Caco-2 (cell line): ENCODE results near the gene WDR45B. TPM values are rescaled to one million over a fixed set of nuclear protein-coding genes. Genes with fewer than 3 reads are reported as not detected.

Source experiments
- BruUV-seq: library from RNA; stranded (reverse); fragments of 400-500 nt; replicated peaks from 2 replicates; lab custom pipeline; 2021; lab: Mats Ljungman, UMichigan
- CTCF ChIA-PET: fragments of 300-600 bp; sonication (Branson Sonifier 250); formaldehyde crosslinking; loops from one replicate; lab custom pipeline; 2022; ENCODE audit warnings: antibody characterized with exemption; lab: Charles Lee
- POLR2A ChIA-PET: fragments of 300-600 bp; sonication (Branson Sonifier 250); formaldehyde crosslinking; loops from one replicate; lab custom pipeline; 2022; ENCODE audit warnings: antibody characterized with exemption; lab: Charles Lee
- DNase-seq, 2 experiments: peaks; one replicate each; pipeline versions ENCODE4 v3.0.0 to v3.0.0-alpha.2; 2020 to 2022
- H3K27me3 ChIP-seq: replicated peaks from 2 replicates; pipeline ENCODE4 v1.6.0; 2011; ENCODE audit warnings: low read length; ENCODE audit not compliant: control insufficient read depth, insufficient read depth
- H3K36me3 ChIP-seq: 2 replicates; pipeline ENCODE4 v1.5.1; 2011; ENCODE audit warnings: low read length; ENCODE audit not compliant: control insufficient read depth, insufficient read depth
- H3K4me1 ChIP-seq: fragments of 250-450 bp; sonication (Bioruptor Pico); 2 replicates; pipeline ENCODE4 v1.5.1; 2020; ENCODE audit warnings: mild to moderate bottlenecking
- H3K4me3 ChIP-seq: 2 replicates; pipeline ENCODE4 v1.5.1; 2011; ENCODE audit warnings: low read depth, mild to moderate bottlenecking, control low read depth, low read length
- H3K9me3 ChIP-seq: fragments of 250-450 bp; sonication (Bioruptor Pico); 2 replicates; pipeline ENCODE4 v1.5.1; 2020; ENCODE audit warnings: mild to moderate bottlenecking, moderate library complexity
- H3K27ac Mint-ChIP-seq: one replicate; pipeline ENCODE4 v1.8.0; 2022; ENCODE audit warnings: mixed read lengths; ENCODE audit not compliant: unreplicated experiment
- H3K27me3 Mint-ChIP-seq: one replicate; pipeline ENCODE4 v1.8.0; 2022; ENCODE audit warnings: mixed read lengths; ENCODE audit not compliant: insufficient read depth, unreplicated experiment
- H3K36me3 Mint-ChIP-seq: one replicate; pipeline ENCODE4 v1.8.0; 2022; ENCODE audit warnings: mild to moderate bottlenecking, mixed read lengths; ENCODE audit not compliant: insufficient read depth, unreplicated experiment
- H3K4me1 Mint-ChIP-seq: one replicate; pipeline ENCODE4 v1.8.0; 2022; ENCODE audit warnings: low read depth, mixed read lengths; ENCODE audit not compliant: unreplicated experiment
- H3K4me3 Mint-ChIP-seq: one replicate; pipeline ENCODE4 v1.8.0; 2022; ENCODE audit warnings: mild to moderate bottlenecking, moderate library complexity, mixed read lengths; ENCODE audit not compliant: unreplicated experiment
- H3K9me3 Mint-ChIP-seq: one replicate; pipeline ENCODE4 v1.8.0; 2022; ENCODE audit warnings: mixed read lengths; ENCODE audit not compliant: unreplicated experiment
- CTCF ChIP-seq, 2 experiments: fragments of 200-600 bp in 1 of 2; IDR thresholded peaks; 1 replicate in 1 of 2; 2 replicates in 1 of 2; pipeline versions ENCODE4 v1.5.1 to v1.8.0; 2011 to 2022; ENCODE audit warnings: antibody characterized with exemption in 1 of 2, control low read depth in 1 of 2, inconsistent platforms in 1 of 2, low read depth in 1 of 2, low read length in 1 of 2, mild to moderate bottlenecking in 1 of 2, moderate library complexity in 1 of 2; ENCODE audit not compliant: insufficient read depth in 1 of 2, severe bottlenecking in 1 of 2, unreplicated experiment in 1 of 2
- intact Hi-C: fragments of 100-400 bp; cut with micrococcal nuclease; formaldehyde crosslinking; loops from one replicate; pipeline ENCODE4 v1.10.0; 2022; ENCODE audit not compliant: unreplicated experiment
- total RNA-seq: library from RNA; stranded (reverse); gene quantifications from 2 replicates; pipeline ENCODE4 v1.2.3, GENCODE V29; 2022

Gene WDR45B
- total RNA-seq, 1 experiment from 2014 or later = 106 TPM

- Histone ChIP-seq H3K27me3 (no peaks in the 10 kb centered on the region), H3K9me3 (no peaks in the 10 kb centered on the region), H3K4me3 (no peak overlapping the region), H3K4me1 (peaks cover 38% of the 10 kb centered on the region), H3K36me3 (peaks cover 5% of the 10 kb centered on the region)
- peak overlapping the region; percentile 98 for H3K27ac Mint-ChIP-seq
- peak overlapping the region; percentile 73 for H3K4me3 Mint-ChIP-seq
- BruUV-seq = TSS peak; percentile 36
- no peak for TF ChIP-seq CTCF (IDR thresholded peaks at IDR 0.05; ENCODE audit: insufficient read depth in 1 of 2, low read depth in 1 of 2, low read length in 1 of 2, severe bottlenecking in 1 of 2, unreplicated experiment in 1 of 2)
- H3K4me1 Mint-ChIP-seq = peaks cover 43% of the 10 kb centered on the region
- POLR2A ChIA-PET = interaction anchor here (0.6 kb wide), 1 partner anchor 15 kb away, joined by 3 read pairs; no protein-coding TSS in a partner anchor
- H3K27me3 Mint-ChIP-seq = no peaks in the 10 kb centered on the region
- DNase-seq = no peak
- H3K36me3 Mint-ChIP-seq = peaks cover 97% of the 10 kb centered on the region
- intact Hi-C loops = no loop called here
- CTCF ChIA-PET = interaction anchor here (1.2 to 1.3 kb wide), 2 partner anchors 14 to 15 kb away, joined by 4 to 5 read pairs; no protein-coding TSS in a partner anchor
- no peaks in the 10 kb centered on the region for H3K9me3 Mint-ChIP-seq
Observed at GRCh38 chr17:82568997-82569393, 79.2 kb downstream of the WDR45B start.

GRCh38 chr17:82567286-82567685 is 81.0 kb downstream of the WDR45B start:
- no peak for TF ChIP-seq CTCF (IDR thresholded peaks at IDR 0.05; ENCODE audit: insufficient read depth in 1 of 2, low read depth in 1 of 2, low read length in 1 of 2, severe bottlenecking in 1 of 2, unreplicated experiment in 1 of 2)
- POLR2A ChIA-PET = interaction anchor here (0.6 to 0.7 kb wide), 2 partner anchors 28 to 306 kb away, joined by 5 read pairs; no protein-coding TSS in a partner anchor
- Histone ChIP-seq H3K4me3 (no peak overlapping the region), H3K9me3 (no peaks in the 10 kb centered on the region), H3K27me3 (no peaks in the 10 kb centered on the region), H3K36me3 (peaks cover 7% of the 10 kb centered on the region), H3K4me1 (peaks cover 46% of the 10 kb centered on the region)
- no TSS peak for BruUV-seq
- Mint-ChIP-seq H3K9me3 (no peaks in the 10 kb centered on the region), H3K27ac (peak overlapping the region; percentile 98), H3K4me1 (peaks cover 51% of the 10 kb centered on the region), H3K36me3 (peaks cover 91% of the 10 kb centered on the region), H3K27me3 (no peaks in the 10 kb centered on the region), H3K4me3 (peak overlapping the region; percentile 27)
- no peak for DNase-seq
- intact Hi-C loops = no loop called here
- CTCF ChIA-PET = interaction anchor here (0.7 to 1.3 kb wide), 2 partner anchors 14 to 356 kb away, joined by 5 to 6 read pairs; no protein-coding TSS in a partner anchor

- peaks cover 7% of the 10 kb centered on the region for H3K36me3 ChIP-seq
Observed at GRCh38 chr17:82566129-82566960, 81.9 kb downstream of the WDR45B start.

More at GRCh38 chr17:82566129-82566960, 81.9 kb downstream of the WDR45B start:
- Mint-ChIP-seq H3K9me3 (no peaks in the 10 kb centered on the region), H3K4me1 (peaks cover 54% of the 10 kb centered on the region), H3K36me3 (peaks cover 85% of the 10 kb centered on the region), H3K27me3 (no peaks in the 10 kb centered on the region), H3K4me3 (peak overlapping the region; percentile 27), H3K27ac (peak overlapping the region; percentile 98)
- Histone ChIP-seq H3K4me1 (peaks cover 54% of the 10 kb centered on the region), H3K4me3 (no peak overlapping the region), H3K27me3 (no peaks in the 10 kb centered on the region), H3K9me3 (no peaks in the 10 kb centered on the region)
- intact Hi-C loops = no loop called here
- no peak for TF ChIP-seq CTCF (IDR thresholded peaks at IDR 0.05; ENCODE audit: insufficient read depth in 1 of 2, low read depth in 1 of 2, low read length in 1 of 2, severe bottlenecking in 1 of 2, unreplicated experiment in 1 of 2)
- CTCF ChIA-PET = interaction anchor here (0.7 kb wide), 1 partner anchor 37 kb away, joined by 3 read pairs; no protein-coding TSS in a partner anchor
- DNase-seq = no peak
- POLR2A ChIA-PET = no interaction called here
- BruUV-seq = no TSS peak
